Right ventricle myocardium inferior (tissue), 1 donor: ENCODE data around the gene ELAVL4. TPM values are rescaled to one million over a fixed set of nuclear protein-coding genes. Genes with fewer than 3 reads are reported as not detected.
A peak's percentile ranks its signal among the peaks of the same experiment; 100 is the strongest.

ENCODE experiments used
- ATAC-seq: fragments of 200-7000 bp; cut with Tn5 transposase; one replicate; pipeline ENCODE4 v1.9.1; 2020; ENCODE audit warnings: mild to moderate bottlenecking, moderate library complexity
- DNase-seq: peaks from one replicate; pipeline ENCODE4 v3.0.0; 2021; ENCODE audit errors: missing footprints
- intact Hi-C: fragments of 100-400 bp; cut with DNase I; formaldehyde crosslinking; loops from one replicate; pipeline ENCODE4 v1.11.0; 2022
- total RNA-seq: library from RNA; stranded (reverse); fragmentation: NEBNext Ultra II Directional; extraction: Animal tissue kit (Norgen Biotek cat#: 25700); gene quantifications from one replicate; pipeline ENCODE4 v1.2.1, GENCODE V29; 2021
- donor health status: DM: no; HTN: yes; CAD: no; lungs with severe emphysema.

Gene ELAVL4
- total RNA-seq, 1 donor from 2014 or later: not detected

GRCh38 chr1:50172299-50172698, 63.6 kb downstream of the ELAVL4 start:
- intact Hi-C loops: no loop called here
- ATAC-seq: no peak
- no peak for DNase-seq

- DNase-seq (no peak), ATAC-seq (no peak)
- intact Hi-C loops: no loop called here
Measured at GRCh38 chr1:50174101-50174500, 65.4 kb downstream of the ELAVL4 start.

GRCh38 chr1:50175719-50176639, 67.3 kb downstream of the ELAVL4 start:
- no peak for ATAC-seq
- intact Hi-C loops: no loop called here
- DNase-seq: no peak

GRCh38 chr1:50177994-50178393, 69.3 kb downstream of the ELAVL4 start:
- no peak for DNase-seq
- no peak for ATAC-seq

GRCh38 chr1:50179639-50180038, 70.9 kb downstream of the ELAVL4 start:
- no peak for ATAC-seq

More at GRCh38 chr1:50177994-50178393, 69.3 kb downstream of the ELAVL4 start:
- intact Hi-C loops: no loop called here

GRCh38 chr1:50180367-50180766, 71.6 kb downstream of the ELAVL4 start:
- intact Hi-C loops: no loop called here
- ATAC-seq (no peak), DNase-seq (no peak)

More at GRCh38 chr1:50179639-50180038, 70.9 kb downstream of the ELAVL4 start:
- intact Hi-C loops: no loop called here
- no peak for DNase-seq

GRCh38 chr1:50181027-50181663, 72.4 kb downstream of the ELAVL4 start:
- ATAC-seq: peak; percentile 80
- no peak for DNase-seq
- intact Hi-C loops: no loop called here

- DNase-seq: no peak
- intact Hi-C loops: no loop called here
- peak; percentile 31 for ATAC-seq
Measured at GRCh38 chr1:50183378-50184133, 74.8 kb downstream of the ELAVL4 start.

- DNase-seq (no peak), ATAC-seq (no peak)
- intact Hi-C loops: no loop called here
Measured at GRCh38 chr1:50189369-50189768, 80.6 kb downstream of the ELAVL4 start.

- ATAC-seq: no peak
- intact Hi-C loops: no loop called here
- no peak for DNase-seq
Measured at GRCh38 chr1:50193002-50193401, 84.3 kb downstream of the ELAVL4 start.

GRCh38 chr1:50195205-50195604, 86.5 kb downstream of the ELAVL4 start:
- no peak for ATAC-seq
- intact Hi-C loops: no loop called here

GRCh38 chr1:50196081-50196480, 87.4 kb downstream of the ELAVL4 start:
- intact Hi-C loops: no loop called here
- no peak for DNase-seq
- ATAC-seq: no peak

More at GRCh38 chr1:50195205-50195604, 86.5 kb downstream of the ELAVL4 start:
- no peak for DNase-seq

- intact Hi-C loops: no loop called here
- ATAC-seq: no peak
- no peak for DNase-seq
Measured at GRCh38 chr1:50197216-50197615, 88.5 kb downstream of the ELAVL4 start.

- ATAC-seq (no peak), DNase-seq (no peak)
- intact Hi-C loops: no loop called here
Measured at GRCh38 chr1:50208315-50208714, 99.6 kb downstream of the ELAVL4 start.

GRCh38 chr1:50208756-50209155, 100.0 kb downstream of the ELAVL4 start:
- DNase-seq: no peak
- intact Hi-C loops: no loop called here
- ATAC-seq: no peak

GRCh38 chr1:50209749-50210148, 101.0 kb downstream of the ELAVL4 start:
- DNase-seq (no peak), ATAC-seq (no peak)
- intact Hi-C loops: no loop called here

- DNase-seq (no peak), ATAC-seq (no peak)
- intact Hi-C loops: no loop called here
Measured at GRCh38 chr1:50213505-50213904, 104.8 kb downstream of the ELAVL4 start.

- intact Hi-C loops: no loop called here
- ATAC-seq (no peak), DNase-seq (no peak)
Measured at GRCh38 chr1:50214717-50215116, 106.0 kb downstream of the ELAVL4 start.

GRCh38 chr1:50218344-50219120, 109.8 kb downstream of the ELAVL4 start:
- DNase-seq: no peak
- intact Hi-C loops: no loop called here
- ATAC-seq: no peak
